ENCODE measurements around the gene PLVAP. TPM values are rescaled to one million over a fixed set of nuclear protein-coding genes. Genes with fewer than 3 reads are reported as not detected.

The PLVAP gene
- total and polyA plus RNA-seq, 11 donors, result 7.1 to 52.8 (median 24.5) TPM

DNA sequence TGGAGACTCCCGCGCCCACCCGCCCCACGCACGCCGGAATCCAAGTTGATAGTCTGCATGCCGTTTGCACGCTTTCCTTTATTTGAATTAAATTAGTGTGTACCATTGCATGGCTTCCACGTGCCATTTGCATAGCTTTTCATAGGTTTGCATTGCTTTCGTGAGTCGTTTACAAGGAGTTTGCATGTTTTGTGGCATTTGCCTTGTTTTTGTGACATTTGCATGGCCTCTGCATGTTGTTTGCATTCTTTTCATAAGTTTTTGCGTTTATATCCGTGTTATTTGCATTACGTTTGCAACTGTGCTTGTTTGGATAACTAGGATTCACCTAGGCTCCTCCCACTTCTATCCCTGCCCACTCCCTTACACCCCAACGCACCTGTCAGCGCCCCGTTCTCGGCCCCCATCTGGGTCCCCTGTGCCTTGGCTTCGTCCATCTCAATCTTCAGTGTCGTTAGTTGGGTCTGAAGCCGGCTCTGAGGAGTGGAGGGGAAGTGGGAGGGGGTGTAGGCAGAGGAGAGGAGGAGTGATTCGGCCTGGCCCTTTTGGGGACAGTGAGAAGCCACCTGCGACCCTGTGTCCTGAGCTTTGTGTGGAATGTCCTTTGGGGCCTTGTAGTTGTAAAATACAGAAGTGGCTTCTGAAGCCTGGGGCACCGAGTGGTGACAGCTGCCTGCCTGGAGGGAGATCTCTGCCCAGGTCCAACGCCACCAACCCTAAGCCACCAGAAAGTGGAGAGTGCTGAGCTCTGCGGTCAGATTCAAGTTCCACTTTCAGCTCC is 14.4 kb upstream of the PLVAP start:
- H3K9me3 ChIP-seq, result peaks cover 0 to 15% (median 2%) of the 10 kb centered on the region in 12 donors
- intact Hi-C loops (cut with DNase I), result loop anchor here in 7 of 10 donors (2.0 to 10.0 kb wide), 3 partner anchors 73 to 99 kb away; partner anchors contain the start of gene NXNL1 (in 2 of the 7)
- H3K36me3 ChIP-seq, result no peaks in the 10 kb centered on the region
- H3K27ac ChIP-seq, result peak overlapping the region in 2 of 12 donors; percentile 3 to 35
- no peak for DNase-seq
- no peak for TF ChIP-seq POLR2A (IDR thresholded peaks at IDR 0.05)
- TF ChIP-seq, protein P1, sequence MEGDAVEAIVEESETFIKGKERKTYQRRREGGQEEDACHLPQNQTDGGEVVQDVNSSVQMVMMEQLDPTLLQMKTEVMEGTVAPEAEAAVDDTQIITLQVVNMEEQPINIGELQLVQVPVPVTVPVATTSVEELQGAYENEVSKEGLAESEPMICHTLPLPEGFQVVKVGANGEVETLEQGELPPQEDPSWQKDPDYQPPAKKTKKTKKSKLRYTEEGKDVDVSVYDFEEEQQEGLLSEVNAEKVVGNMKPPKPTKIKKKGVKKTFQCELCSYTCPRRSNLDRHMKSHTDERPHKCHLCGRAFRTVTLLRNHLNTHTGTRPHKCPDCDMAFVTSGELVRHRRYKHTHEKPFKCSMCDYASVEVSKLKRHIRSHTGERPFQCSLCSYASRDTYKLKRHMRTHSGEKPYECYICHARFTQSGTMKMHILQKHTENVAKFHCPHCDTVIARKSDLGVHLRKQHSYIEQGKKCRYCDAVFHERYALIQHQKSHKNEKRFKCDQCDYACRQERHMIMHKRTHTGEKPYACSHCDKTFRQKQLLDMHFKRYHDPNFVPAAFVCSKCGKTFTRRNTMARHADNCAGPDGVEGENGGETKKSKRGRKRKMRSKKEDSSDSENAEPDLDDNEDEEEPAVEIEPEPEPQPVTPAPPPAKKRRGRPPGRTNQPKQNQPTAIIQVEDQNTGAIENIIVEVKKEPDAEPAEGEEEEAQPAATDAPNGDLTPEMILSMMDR (IDR thresholded peaks at IDR 0.05), result peak in 4 of 12 donors; percentile 1 to 14 (median 2)
- H3K27me3 ChIP-seq, result peaks cover 0 to 16% (median 7%) of the 10 kb centered on the region in 9 donors
- 9 to 15% (median 11%) methylated on average over 23 to 26 of the region's 26 CpGs for WGBS, 4 donors
- H3K4me3 ChIP-seq, result peak overlapping the region in 11 of 12 donors; percentile 29 to 70 (median 51)
- ATAC-seq, result no peak
- peaks cover 2 to 44% (median 15%) of the 10 kb centered on the region in 12 donors for H3K4me1 ChIP-seq

DNA sequence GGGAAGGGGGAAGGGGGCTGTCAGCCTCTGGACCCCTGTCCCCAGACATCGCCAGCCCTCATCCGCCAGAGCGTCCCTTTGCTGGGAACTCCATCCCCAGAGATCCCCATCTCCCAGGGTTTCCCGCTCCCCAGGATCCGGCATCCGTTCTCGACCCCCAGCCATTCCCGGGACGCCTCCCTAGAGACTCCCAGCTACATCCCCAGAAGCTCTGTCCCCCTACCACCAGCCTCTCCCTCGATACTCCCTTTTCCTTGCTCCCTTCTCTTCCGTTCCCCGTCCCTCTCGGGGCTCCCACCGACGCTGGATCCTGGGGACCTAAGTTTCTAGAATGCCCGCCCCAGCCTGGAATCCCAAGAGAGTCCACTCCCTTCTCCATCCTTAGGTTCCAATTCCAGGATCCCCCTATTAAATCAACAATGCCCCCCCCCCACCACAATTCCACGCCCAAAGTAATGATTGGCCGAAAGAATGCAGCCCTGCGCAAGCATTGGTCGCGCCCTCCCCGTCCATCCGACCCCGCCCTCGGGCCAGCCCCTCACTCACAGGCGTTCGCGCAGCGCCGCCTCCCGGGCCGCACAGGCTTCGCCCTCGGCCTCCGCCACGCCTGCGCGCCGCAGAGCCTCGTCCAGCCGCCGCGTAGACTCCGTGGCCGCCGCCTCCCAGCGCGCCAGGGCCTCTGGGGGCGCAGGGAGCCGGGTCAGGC is 13.7 kb upstream of the PLVAP start:
- TF ChIP-seq, protein P1 (IDR thresholded peaks at IDR 0.05), result peak; percentile 45 to 88 (median 79)
- peak in 1 of 2 donors; percentile 36 for TF ChIP-seq POLR2A (IDR thresholded peaks at IDR 0.05)
- Histone ChIP-seq H3K9me3 (peaks cover 0 to 15% (median 2%) of the 10 kb centered on the region in 12 donors), H3K36me3 (no peaks in the 10 kb centered on the region), H3K27me3 (peaks cover 0 to 16% (median 7%) of the 10 kb centered on the region in 9 donors), H3K4me3 (peak overlapping the region; percentile 8 to 70 (median 50)), H3K4me1 (peaks cover 2 to 44% (median 17%) of the 10 kb centered on the region in 12 donors), H3K27ac (peak overlapping the region in 4 of 12 donors; percentile 3 to 28 (median 7))
- DNase-seq (peak; percentile 93 to 96 (median 94)), ATAC-seq (peak; percentile 91 to 99 (median 98))
- intact Hi-C loops (cut with DNase I), result loop anchor here in 7 of 10 donors (1.0 to 10.0 kb wide), 4 partner anchors 45 to 98 kb away; partner anchors contain the start of gene NXNL1 (in 2 of the 7)
- 0 to 2% (median 1%) methylated on average over 36 to 50 of the region's 50 CpGs for WGBS, 4 donors

DNA sequence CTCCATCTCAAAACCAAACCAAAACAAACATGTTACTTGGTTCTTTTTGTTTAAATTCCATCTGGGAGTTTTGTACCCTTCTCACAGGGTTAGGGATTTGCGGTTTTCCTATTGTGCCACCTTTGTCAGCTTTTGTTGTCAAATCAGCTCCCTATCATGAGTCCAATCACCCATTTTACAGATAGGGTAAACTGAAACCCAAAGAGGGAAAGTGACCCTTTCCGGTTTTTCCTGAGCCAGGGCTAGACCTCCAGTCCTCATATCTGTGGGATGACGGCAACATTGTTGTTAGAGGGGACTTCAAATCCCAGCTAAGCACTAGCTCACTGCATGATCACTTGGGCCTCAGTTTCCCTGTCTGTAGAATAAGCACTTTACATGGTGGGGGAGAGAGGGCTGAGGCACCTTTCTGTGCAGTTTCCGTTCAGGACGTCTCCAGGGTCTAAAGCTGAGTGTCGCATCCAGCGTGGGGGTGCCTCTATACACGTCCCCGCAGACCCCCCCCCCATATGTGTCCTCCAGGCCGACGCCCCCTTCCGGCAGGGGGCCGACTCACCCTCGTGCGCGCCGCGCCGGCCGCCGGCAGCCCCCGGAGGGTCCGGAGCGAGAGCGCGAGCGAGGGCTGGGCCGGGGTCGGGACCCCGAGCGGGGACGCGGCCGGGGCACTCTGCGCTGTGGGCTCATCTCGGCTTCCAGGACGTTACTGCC is 13.0 kb upstream of the PLVAP start:
- peaks cover 0 to 16% (median 7%) of the 10 kb centered on the region in 9 donors for H3K27me3 ChIP-seq
- peaks cover 2 to 41% (median 17%) of the 10 kb centered on the region in 12 donors for H3K4me1 ChIP-seq
- DNase-seq (peak in 1 of 5 donors; percentile 66), ATAC-seq (peak in 1 of 4 donors; percentile 2)
- H3K27ac ChIP-seq, result peak overlapping the region in 3 of 12 donors; percentile 7 to 28 (median 7)
- intact Hi-C loops (cut with DNase I), result loop anchor here in 9 of 10 donors (1.0 to 10.0 kb wide), 6 partner anchors 44 to 98 kb away; partner anchors contain the start of gene NXNL1 (in 2 of the 9)
- peaks cover 0 to 15% (median 2%) of the 10 kb centered on the region in 12 donors for H3K9me3 ChIP-seq
- peak overlapping the region; percentile 8 to 70 (median 50) for H3K4me3 ChIP-seq
- TF ChIP-seq POLR2A (IDR thresholded peaks at IDR 0.05), result no peak
- TF ChIP-seq, protein P1 (IDR thresholded peaks at IDR 0.05), result peak in 2 of 12 donors; percentile 12 to 13
- no peaks in the 10 kb centered on the region for H3K36me3 ChIP-seq
- WGBS, 4 donors, result 8 to 11% (median 9%) methylated on average over 27 to 37 of the region's 37 CpGs
